Activated CD4-positive, alpha-beta T cell treated with anti-CD3 and anti-CD28 coated beads, Interleukin-2, amount 10 ng/mL, durations not matched to agents 7 days and 5 days (primary cell): ENCODE data around the gene DHX16. TPM values are rescaled to one million over a fixed set of nuclear protein-coding genes. Genes with fewer than 3 reads are reported as not detected.

Experiments
- CTCF ChIA-PET: fragments of 350-600 bp; sonication (Branson Sonifier 250); formaldehyde crosslinking; loops from one replicate; lab custom pipeline; 2021; ENCODE audit warnings: antibody characterized with exemption; lab: Charles Lee
- POLR2A ChIA-PET: fragments of 350-600 bp; sonication (Branson Sonifier 250); formaldehyde crosslinking; loops from one replicate; lab custom pipeline; 2021; ENCODE audit warnings: antibody characterized with exemption; lab: Charles Lee
- DNase-seq: peaks from one replicate; pipeline ENCODE4 v3.0.0-alpha.2; 2020
- H3K27ac Mint-ChIP-seq: one replicate; pipeline ENCODE4 v1.8.0; 2021; ENCODE audit warnings: mild to moderate bottlenecking, moderate library complexity, mixed read lengths
- H3K27me3 Mint-ChIP-seq: one replicate; pipeline ENCODE4 v1.8.0; 2021; ENCODE audit warnings: mixed read lengths
- H3K36me3 Mint-ChIP-seq: one replicate; pipeline ENCODE4 v1.8.0; 2021; ENCODE audit warnings: low read depth, mixed read lengths
- H3K4me1 Mint-ChIP-seq: one replicate; pipeline ENCODE4 v1.8.0; 2021; ENCODE audit warnings: mixed read lengths
- H3K4me3 Mint-ChIP-seq: one replicate; pipeline ENCODE4 v1.8.0; 2021; ENCODE audit warnings: mild to moderate bottlenecking, moderate library complexity, mixed read lengths
- H3K9me3 Mint-ChIP-seq: one replicate; pipeline ENCODE4 v1.8.0; 2021; ENCODE audit warnings: mixed read lengths
- total RNA-seq, 2 experiments: library from RNA; stranded (reverse); gene quantifications; one replicate each; pipeline ENCODE4 v1.2.3, GENCODE V29; 2021

DHX16 gene
- total RNA-seq, 2 experiments from 2014 or later: 40.4 to 40.7 TPM

DNA sequence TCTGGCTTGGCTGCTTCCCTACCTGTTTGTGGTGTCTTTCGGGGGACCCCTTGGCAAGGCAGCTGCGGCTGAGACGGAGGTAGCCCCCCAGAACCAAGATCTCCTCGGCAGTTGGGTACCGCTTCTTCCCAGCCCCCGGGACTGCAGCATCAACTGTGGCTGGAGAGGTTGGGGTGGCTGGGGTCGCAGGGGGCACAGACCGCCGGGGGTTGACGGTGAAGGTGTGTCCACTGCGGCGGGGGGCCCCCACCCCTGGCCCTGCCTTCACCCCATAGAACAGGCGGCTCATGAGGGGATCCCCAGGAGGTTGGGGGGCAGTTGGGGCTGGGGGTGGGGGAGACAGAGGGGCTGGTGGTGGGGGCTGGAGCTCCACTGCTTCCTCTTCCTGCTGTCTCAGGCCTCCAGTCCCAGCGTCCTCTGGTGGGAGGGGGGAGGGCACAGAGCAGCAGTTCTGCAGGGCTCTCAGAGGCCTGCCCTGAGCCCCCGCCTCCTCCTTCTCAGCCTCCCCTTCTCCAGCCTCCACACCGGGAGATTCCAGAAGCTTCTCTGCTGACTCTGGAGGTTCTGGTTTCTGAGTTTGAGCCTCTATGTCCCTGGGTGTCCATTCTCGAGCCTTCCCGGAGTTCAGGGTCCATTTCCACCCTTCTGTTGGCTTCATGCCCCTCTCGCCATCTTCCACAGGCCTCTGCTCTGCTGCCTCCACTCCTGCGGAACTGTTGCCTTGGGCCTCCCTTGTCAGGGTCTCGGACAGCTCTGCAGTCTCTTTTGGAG lies 11.8 kb upstream of the DHX16 start:
- ChIA-PET CTCF (interaction anchor here (1.2 to 12.7 kb wide), 7 partner anchors 13 to 201 kb away, joined by 3 to 476 read pairs (median 3); partner anchors contain the start of genes DHX16, MDC1 and TUBB), POLR2A (interaction anchor here (0.5 to 1.8 kb wide), 3 partner anchors 33 to 191 kb away, joined by 4 to 5 read pairs (median 5); partner anchors contain the start of gene MDC1)
- H3K36me3 Mint-ChIP-seq: peaks cover 77% of the 10 kb centered on the region
- no peaks in the 10 kb centered on the region for H3K9me3 Mint-ChIP-seq
- peak overlapping the region; percentile 100 for H3K4me3 Mint-ChIP-seq
- peak overlapping the region; percentile 95 for H3K27ac Mint-ChIP-seq
- peak; percentile 73 for DNase-seq
- peaks cover 32% of the 10 kb centered on the region for H3K4me1 Mint-ChIP-seq
- no peaks in the 10 kb centered on the region for H3K27me3 Mint-ChIP-seq

DNA sequence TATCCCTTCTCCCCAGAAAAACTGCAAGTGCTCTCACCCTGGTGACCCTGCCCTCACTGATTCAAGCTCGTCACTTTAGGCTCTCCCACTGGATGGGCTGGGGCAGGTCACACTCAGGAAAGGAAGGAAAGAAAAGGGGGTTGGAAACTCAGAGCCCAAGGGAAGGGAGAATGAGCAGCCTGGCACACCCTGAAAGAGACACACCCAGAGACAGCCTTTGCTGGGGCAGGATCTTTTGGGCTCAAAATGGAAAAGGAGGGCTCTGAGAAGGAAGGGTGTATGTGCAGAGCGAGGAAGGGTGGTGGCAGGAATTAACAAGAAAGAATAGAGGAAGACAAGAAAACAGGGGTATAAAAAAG lies 11.2 kb upstream of the DHX16 start:
- CTCF ChIA-PET: interaction anchor here (1.2 to 12.7 kb wide), 5 partner anchors 12 to 201 kb away, joined by 3 to 476 read pairs (median 3); partner anchors contain the start of genes DHX16, MDC1 and TUBB
- Mint-ChIP-seq H3K27ac (peak overlapping the region; percentile 89), H3K4me3 (peak overlapping the region; percentile 100), H3K36me3 (peaks cover 83% of the 10 kb centered on the region), H3K27me3 (no peaks in the 10 kb centered on the region), H3K4me1 (peaks cover 28% of the 10 kb centered on the region), H3K9me3 (no peaks in the 10 kb centered on the region)
- POLR2A ChIA-PET: interaction anchor here (0.9 to 1.8 kb wide), 2 partner anchors 33 to 47 kb away, joined by 5 read pairs; partner anchors contain the start of gene MDC1
- no peak for DNase-seq

DNA sequence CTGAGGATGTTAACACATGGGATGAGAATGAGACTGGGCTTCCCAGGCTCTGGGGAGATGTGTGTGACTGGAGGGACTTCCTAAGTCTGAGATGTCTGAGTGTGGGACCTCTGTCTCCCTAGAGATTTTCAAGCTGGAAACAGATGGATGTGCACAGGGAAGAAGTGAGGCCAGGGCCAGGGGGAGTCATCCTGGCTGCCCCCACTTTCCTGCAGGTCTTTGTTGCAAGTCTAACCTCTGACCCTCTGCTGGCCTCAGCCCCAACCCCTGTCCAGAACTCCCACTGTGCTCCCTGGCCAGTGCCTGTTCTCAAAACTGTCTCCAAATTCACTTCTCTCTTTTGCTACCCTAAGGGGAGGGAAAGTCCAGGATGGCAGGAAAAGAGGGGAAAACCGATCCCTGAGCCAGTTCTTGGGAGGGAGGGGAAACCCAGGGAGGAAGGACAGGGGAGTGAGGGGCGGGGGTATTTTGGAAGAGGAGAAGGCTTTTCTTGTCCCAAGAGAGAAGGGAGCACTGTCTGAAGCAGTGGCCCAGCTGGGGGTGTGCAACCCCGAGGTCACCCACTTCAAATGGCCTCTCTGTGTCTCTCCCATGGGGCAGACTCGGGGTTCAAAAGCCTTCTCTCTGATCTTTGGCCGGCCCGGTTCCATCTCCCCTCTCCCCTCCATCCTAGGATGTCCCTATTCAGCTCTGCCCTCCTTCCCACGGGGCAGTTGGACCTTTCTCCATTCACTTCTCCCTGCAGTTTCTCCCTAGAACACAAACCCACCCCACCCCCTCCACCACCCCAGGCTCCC lies 10.6 kb upstream of the DHX16 start:
- Mint-ChIP-seq H3K27ac (peak overlapping the region; percentile 89), H3K27me3 (no peaks in the 10 kb centered on the region), H3K9me3 (no peaks in the 10 kb centered on the region), H3K4me3 (peak overlapping the region; percentile 100), H3K4me1 (peaks cover 27% of the 10 kb centered on the region), H3K36me3 (peaks cover 85% of the 10 kb centered on the region)
- CTCF ChIA-PET: interaction anchor here (1.4 to 12.7 kb wide), 4 partner anchors 10 to 200 kb away, joined by 3 to 476 read pairs (median 8); partner anchors contain the start of genes DHX16, MDC1 and TUBB
- DNase-seq: peak; percentile 25
- POLR2A ChIA-PET: interaction anchor here (0.9 kb wide), 1 partner anchor 47 kb away, joined by 5 read pairs; no protein-coding TSS in a partner anchor

DNA sequence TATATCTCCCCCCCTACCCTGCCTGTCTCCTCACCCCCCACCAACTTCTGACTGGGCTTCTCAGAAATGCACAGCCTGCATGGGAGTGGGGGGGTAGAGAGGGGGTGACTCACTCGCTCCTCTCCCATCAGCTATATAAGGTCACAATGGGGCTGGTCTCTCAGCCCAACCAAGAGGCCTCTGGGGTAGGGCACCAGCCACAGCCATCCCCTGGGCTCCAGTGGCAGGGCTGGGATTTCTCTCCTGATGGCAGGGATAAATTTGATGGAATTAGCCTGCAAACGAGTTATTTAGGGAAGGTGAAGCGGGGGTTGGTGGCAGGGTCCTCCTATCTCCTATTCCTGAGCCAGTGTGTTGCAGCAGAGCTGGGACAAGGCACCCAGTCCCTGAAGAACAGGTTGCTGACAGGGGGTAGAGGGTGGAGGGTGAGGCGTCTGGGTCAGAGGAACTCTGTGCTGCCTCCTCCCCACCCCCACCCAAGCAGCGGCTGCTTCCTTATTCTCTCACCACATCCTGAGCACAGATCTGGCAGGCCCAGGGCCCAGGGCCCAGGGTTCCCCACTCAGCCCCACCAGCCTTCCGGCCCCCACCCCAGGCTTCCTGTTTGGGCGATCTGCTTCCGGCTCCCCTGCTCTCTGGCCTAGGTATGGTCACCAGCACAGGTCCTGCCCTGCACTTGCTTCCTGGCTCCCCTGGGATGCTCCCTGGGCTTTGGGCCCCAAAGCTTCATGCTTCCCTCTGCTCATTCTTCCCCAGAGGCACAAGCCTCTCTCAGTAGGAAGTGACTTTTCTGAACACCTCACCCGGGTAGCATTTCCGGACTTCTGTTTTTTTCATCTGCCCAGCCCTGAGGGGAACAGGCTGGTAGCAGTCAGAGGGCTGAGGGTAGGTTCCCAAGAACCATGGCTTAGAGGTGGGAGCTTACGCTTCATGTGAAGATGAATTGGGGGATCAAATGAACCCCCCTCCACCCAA lies 9.6 kb upstream of the DHX16 start:
- ChIA-PET POLR2A (interaction anchor here (1.3 to 1.4 kb wide), 3 partner anchors 35 to 67 kb away, joined by 6 to 8 read pairs (median 6); partner anchors contain the start of gene MDC1), CTCF (interaction anchor here (0.6 to 12.7 kb wide), 5 partner anchors 8 to 42 kb away, joined by 3 to 476 read pairs (median 4); partner anchors contain the start of genes MDC1 and TUBB)
- peak; percentile 93 for DNase-seq
- Mint-ChIP-seq H3K27me3 (no peaks in the 10 kb centered on the region), H3K4me3 (peak overlapping the region; percentile 100), H3K27ac (peak overlapping the region; percentile 89), H3K9me3 (no peaks in the 10 kb centered on the region), H3K4me1 (peaks cover 18% of the 10 kb centered on the region), H3K36me3 (peaks cover 80% of the 10 kb centered on the region)

DNA sequence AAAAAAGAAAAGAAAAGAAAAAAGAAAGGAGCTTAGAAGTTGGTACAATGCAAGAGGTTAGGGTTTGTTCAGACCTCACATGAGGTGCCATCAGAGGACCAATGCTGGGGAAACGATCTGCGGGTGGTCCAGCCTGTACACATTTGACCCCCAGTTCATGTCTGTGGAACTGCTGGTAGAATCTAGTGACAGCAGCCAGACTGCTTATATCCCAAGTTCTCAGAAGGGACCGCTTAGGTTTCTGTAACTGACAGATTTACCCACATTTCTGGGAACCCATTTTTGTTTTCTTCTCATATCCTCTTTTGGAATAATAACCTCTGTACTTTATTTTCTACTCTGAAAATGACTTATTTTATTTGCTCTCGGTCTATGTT lies 8.9 kb upstream of the DHX16 start:
- H3K4me3 Mint-ChIP-seq: peak overlapping the region; percentile 100
- peak overlapping the region; percentile 89 for H3K27ac Mint-ChIP-seq
- CTCF ChIA-PET: interaction anchor here (0.6 to 12.7 kb wide), 5 partner anchors 9 to 43 kb away, joined by 3 to 476 read pairs (median 4); partner anchors contain the start of genes MDC1 and TUBB
- H3K9me3 Mint-ChIP-seq: no peaks in the 10 kb centered on the region
- peaks cover 87% of the 10 kb centered on the region for H3K36me3 Mint-ChIP-seq
- H3K27me3 Mint-ChIP-seq: no peaks in the 10 kb centered on the region
- peaks cover 23% of the 10 kb centered on the region for H3K4me1 Mint-ChIP-seq
- DNase-seq: peak; percentile 16
- POLR2A ChIA-PET: interaction anchor here (1.3 to 1.4 kb wide), 3 partner anchors 36 to 66 kb away, joined by 6 to 8 read pairs (median 6); partner anchors contain the start of gene MDC1

DNA sequence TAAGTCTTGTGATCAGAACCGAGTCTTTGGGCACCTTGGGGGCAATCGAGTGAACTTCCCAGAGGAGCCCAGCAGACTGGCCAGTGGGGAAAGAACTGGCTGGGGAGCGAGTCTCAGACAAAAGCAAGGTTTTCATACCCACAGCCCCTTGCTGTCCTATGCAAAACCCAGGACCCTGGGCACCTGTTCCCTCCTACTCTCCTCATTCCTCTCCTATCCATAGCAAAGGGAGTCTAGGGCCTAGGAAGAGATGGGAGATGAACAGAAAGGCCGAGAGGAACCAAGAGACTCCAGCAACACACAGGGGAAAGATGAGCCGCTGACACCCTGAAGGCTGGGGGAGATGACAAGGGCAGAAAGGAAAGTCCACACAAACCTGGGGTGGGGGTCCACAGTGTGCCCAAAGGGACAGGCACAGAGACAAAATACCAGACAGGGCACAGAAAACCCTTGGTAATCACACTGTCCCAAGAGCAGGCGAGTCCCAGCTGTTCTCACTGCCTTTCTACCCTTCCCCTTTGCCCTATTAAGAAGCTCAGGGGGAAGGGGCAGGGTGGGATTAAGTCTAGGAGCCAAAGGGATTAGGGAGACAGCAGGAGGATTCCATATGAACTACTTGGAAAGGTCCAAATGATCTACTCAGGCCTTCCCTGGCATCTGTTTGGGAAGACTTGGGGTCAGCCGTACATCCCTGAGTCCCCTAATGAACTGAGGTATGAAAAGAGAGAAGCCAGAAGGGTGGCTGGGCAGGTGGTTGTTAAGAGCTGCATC lies 7.1 kb upstream of the DHX16 start:
- peaks cover 29% of the 10 kb centered on the region for H3K4me1 Mint-ChIP-seq
- ChIA-PET POLR2A (interaction anchor here (1.4 to 1.6 kb wide), 2 partner anchors 42 to 48 kb away, joined by 4 to 16 read pairs; no protein-coding TSS in a partner anchor), CTCF (interaction anchor here (0.5 to 12.7 kb wide), 13 partner anchors 7 to 140 kb away, joined by 3 to 476 read pairs (median 5); partner anchors contain the start of genes ABCF1, DHX16, MDC1 and TUBB)
- peak overlapping the region; percentile 100 for H3K4me3 Mint-ChIP-seq
- no peak for DNase-seq
- H3K27me3 Mint-ChIP-seq: no peaks in the 10 kb centered on the region
- H3K27ac Mint-ChIP-seq: peak overlapping the region; percentile 89
- no peaks in the 10 kb centered on the region for H3K9me3 Mint-ChIP-seq
- peaks cover 84% of the 10 kb centered on the region for H3K36me3 Mint-ChIP-seq

DNA sequence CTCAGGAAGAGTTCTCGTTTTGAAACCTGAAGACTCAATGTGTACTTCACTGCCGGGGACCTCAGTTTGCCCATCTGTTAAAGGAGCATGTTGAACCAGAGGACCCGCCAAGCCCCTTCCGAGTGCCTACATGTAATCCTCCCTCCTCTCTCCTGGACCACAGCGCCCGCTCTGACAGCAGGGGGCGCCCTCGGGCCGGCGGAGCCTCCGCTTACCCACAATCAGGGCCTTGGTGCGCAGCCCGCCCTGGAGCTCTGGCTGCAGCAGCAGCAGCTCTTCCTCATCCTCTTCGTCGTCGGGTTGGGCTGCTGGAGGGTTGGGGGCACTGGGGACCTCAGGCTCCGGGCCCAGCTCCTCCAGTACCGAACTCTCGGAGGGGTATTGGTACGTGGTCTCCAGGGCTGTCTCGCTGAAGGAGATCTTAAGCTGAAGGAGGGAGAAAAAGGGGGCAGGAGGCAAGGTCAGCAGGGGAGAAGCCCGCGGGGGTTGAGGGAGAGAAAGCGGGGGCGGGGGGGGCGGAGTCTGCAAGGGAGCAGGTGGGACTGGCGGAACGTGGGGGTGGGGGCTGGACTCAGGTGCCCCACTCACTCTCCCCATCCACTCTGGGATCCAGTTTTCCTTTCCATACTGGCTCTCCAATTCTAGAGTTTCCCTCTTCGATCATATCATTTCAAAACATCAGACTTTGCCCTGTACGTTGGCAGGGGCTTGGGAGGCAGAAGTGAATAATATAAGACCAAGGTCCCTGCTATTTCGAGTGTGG lies 6.3 kb upstream of the DHX16 start:
- ChIA-PET CTCF (interaction anchor here (0.6 to 12.7 kb wide), 31 partner anchors 9 to 401 kb away, joined by 3 to 476 read pairs (median 4); partner anchors contain the start of genes ABCF1, MDC1, MRPS18B and PPP1R10), POLR2A (interaction anchor here (0.6 to 1.6 kb wide), 6 partner anchors 38 to 56 kb away, joined by 3 to 16 read pairs (median 4); partner anchors contain the start of gene MDC1)
- H3K4me1 Mint-ChIP-seq: peaks cover 29% of the 10 kb centered on the region

DNA sequence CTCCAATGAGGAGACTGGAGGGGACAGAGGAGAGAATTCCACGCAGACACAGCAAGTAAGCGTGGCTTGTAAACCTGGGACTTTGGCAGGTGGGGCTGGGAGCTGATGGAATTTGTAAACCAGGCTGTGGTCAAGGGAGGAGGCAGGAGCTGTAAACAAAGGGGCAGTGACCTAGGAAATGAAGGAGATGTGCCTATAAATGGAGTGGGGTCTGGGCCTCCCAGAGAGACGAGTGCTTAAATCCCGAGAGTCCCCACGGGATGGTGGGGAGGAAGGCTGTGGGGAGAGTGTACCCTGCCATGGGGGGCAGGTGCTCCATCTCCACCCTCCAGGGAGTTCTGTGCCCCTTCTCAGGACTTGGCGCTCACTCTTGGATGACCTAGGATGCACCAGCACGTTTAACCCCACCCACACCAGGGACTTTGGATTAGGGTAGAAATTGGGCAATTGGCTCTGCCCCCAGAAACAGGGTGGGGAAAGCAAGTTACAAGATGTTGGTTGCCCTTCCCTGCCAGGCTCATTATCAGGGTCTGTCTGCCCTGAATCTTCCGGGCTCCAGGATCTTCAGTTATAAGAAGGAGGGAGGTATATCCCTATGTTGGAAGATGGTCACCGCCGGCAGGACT lies 4.0 kb upstream of the DHX16 start:
- ChIA-PET CTCF (interaction anchor here (0.6 to 12.7 kb wide), 2 partner anchors 20 to 48 kb away, joined by 5 to 476 read pairs; partner anchors contain the start of genes MDC1 and TUBB), POLR2A (no interaction called here)
- Mint-ChIP-seq H3K4me1 (peaks cover 41% of the 10 kb centered on the region), H3K4me3 (no peak overlapping the region), H3K27ac (peak overlapping the region; percentile 26), H3K27me3 (no peaks in the 10 kb centered on the region), H3K36me3 (peaks cover 55% of the 10 kb centered on the region), H3K9me3 (no peaks in the 10 kb centered on the region)
- DNase-seq: no peak

More for the DNA sequence above, 6.3 kb upstream of the DHX16 start:
- peak overlapping the region; percentile 73 for H3K27ac Mint-ChIP-seq
- H3K36me3 Mint-ChIP-seq: peaks cover 78% of the 10 kb centered on the region
- DNase-seq: peak; percentile 92
- peak overlapping the region; percentile 100 for H3K4me3 Mint-ChIP-seq
- H3K27me3 Mint-ChIP-seq: no peaks in the 10 kb centered on the region
- no peaks in the 10 kb centered on the region for H3K9me3 Mint-ChIP-seq

DNA sequence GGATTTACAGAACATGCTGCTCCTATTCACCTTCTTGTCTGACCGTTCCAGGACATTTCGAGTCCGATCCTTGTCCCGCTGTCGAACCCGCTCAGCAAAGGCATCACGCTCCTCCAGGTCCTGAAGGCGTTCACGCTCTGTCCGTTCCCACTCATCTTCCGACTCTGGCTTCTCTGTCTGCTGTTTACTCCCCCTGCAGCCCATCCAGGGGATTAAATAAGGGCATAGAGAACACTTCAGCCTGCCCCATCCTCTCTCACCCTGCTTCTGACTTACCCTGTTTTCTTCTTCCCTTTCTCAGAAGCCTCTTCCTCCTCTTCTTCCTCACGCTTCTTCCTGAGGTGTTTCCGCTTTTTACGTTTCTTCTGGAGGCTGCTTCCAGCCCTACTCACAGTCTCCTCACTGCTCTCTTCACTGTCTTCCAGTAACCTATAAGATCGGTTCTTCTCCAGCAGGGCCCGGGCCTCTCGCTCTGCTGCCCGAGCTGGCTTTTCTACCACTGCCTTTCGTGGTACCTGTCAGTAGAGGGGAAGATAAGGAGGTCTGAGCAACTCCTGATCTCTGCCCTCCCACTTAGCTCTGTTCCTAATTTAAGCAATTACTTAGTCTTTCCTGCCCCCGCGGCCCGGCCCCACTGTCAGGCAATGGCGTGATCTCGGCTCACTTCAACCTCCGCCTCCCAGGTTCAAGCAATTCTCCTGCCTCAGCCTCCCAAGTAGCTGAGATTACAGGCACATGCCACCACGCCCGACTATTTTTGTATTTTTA lies 1.9 kb downstream of the DHX16 start:
- Mint-ChIP-seq H3K27me3 (no peaks in the 10 kb centered on the region), H3K27ac (peak overlapping the region; percentile 15), H3K4me3 (peak overlapping the region; percentile 91), H3K4me1 (peaks cover 42% of the 10 kb centered on the region), H3K9me3 (no peaks in the 10 kb centered on the region), H3K36me3 (peaks cover 29% of the 10 kb centered on the region)
- CTCF ChIA-PET: interaction anchor here (1.4 to 3.0 kb wide), 5 partner anchors 10 to 123 kb away, joined by 3 to 20 read pairs (median 13); no protein-coding TSS in a partner anchor
- no peak for DNase-seq
- POLR2A ChIA-PET: no interaction called here
